CD4-positive, alpha-beta T cell treated with Interleukin-12 subunit alpha and Interleukin-12 subunit beta, for 1 hour (primary cell): Measurements from ENCODE around the gene ARID1B.

Experiments used
- DNase-seq: peaks from one replicate; pipeline ENCODE4 v3.0.0-alpha.2; 2020

ARID1B gene

GRCh38 chr6:157001716-157002115 is 224.5 kb downstream of the ARID1B start:
- no peak for DNase-seq

- DNase-seq: no peak
Measured at GRCh38 chr6:157002774-157003173, 225.6 kb downstream of the ARID1B start.

- no peak for DNase-seq
Measured at GRCh38 chr6:157005940-157006339, 228.8 kb downstream of the ARID1B start.

GRCh38 chr6:157008568-157008967 is 231.4 kb downstream of the ARID1B start:
- no peak for DNase-seq

- no peak for DNase-seq
Measured at GRCh38 chr6:157012355-157012754, 235.2 kb downstream of the ARID1B start.

GRCh38 chr6:157013649-157014304 is 236.6 kb downstream of the ARID1B start:
- no peak for DNase-seq

- DNase-seq: no peak
Measured at GRCh38 chr6:157014871-157015270, 237.7 kb downstream of the ARID1B start.

- DNase-seq: no peak
Measured at GRCh38 chr6:157017022-157017421, 239.8 kb downstream of the ARID1B start.

- no peak for DNase-seq
Measured at GRCh38 chr6:157017861-157018260, 240.7 kb downstream of the ARID1B start.

- DNase-seq: peak; percentile 16
Measured at GRCh38 chr6:157019115-157019641, 242.0 kb downstream of the ARID1B start.

GRCh38 chr6:157019733-157020132 is 242.6 kb downstream of the ARID1B start:
- DNase-seq: peak; percentile 19

GRCh38 chr6:157020398-157020797 is 243.2 kb downstream of the ARID1B start:
- DNase-seq: peak; percentile 23

GRCh38 chr6:157020881-157021343 is 243.7 kb downstream of the ARID1B start:
- peak; percentile 70 for DNase-seq

GRCh38 chr6:157021344-157021992 is 244.3 kb downstream of the ARID1B start:
- peak; percentile 90 for DNase-seq

- DNase-seq: peak; percentile 87
Measured at GRCh38 chr6:157021993-157022740, 245.0 kb downstream of the ARID1B start.

GRCh38 chr6:157023958-157024357 is 246.8 kb downstream of the ARID1B start:
- no peak for DNase-seq

- DNase-seq: no peak
Measured at GRCh38 chr6:157024745-157025144, 247.6 kb downstream of the ARID1B start.

GRCh38 chr6:157025437-157025836 is 248.3 kb downstream of the ARID1B start:
- no peak for DNase-seq

- no peak for DNase-seq
Measured at GRCh38 chr6:157029980-157030690, 253.0 kb downstream of the ARID1B start.

GRCh38 chr6:157030755-157031154 is 253.6 kb downstream of the ARID1B start:
- no peak for DNase-seq

- DNase-seq: no peak
Measured at GRCh38 chr6:157032923-157033322, 255.7 kb downstream of the ARID1B start.

- DNase-seq: no peak
Measured at GRCh38 chr6:157033428-157034140, 256.4 kb downstream of the ARID1B start.
